B cell (primary cell): Measurements from ENCODE around the gene TRAM2.

Experiments used
- CTCF ChIP-seq: fragments of 200-600 bp; IDR thresholded peaks from one replicate; pipeline ENCODE4 v1.8.0; 2022; ENCODE audit warnings: antibody characterized with exemption, mild to moderate bottlenecking
- EZH2 ChIP-seq: IDR thresholded peaks from 2 replicates; pipeline ENCODE4 v1.6.1; 2012; ENCODE audit warnings: borderline replicate concordance, low read depth, mild to moderate bottlenecking, moderate library complexity, low read length; ENCODE audit not compliant: insufficient read depth, poor library complexity, severe bottlenecking

- TF ChIP-seq CTCF (no peak), EZH2 (no peak)
Observed at GRCh38 chr6:52546192-52546591, 30.7 kb downstream of the TRAM2 start.
